ENCODE data around the gene PCSK6.

GRCh38 chr15:101448336-101448735, 41.2 kb downstream of the PCSK6 start:
- TF ChIP-seq CTCF (IDR thresholded peaks at IDR 0.05) = no peak
- no peak for TF ChIP-seq SIN3A (IDR thresholded peaks at IDR 0.05; ENCODE audit: borderline replicate concordance, insufficient read depth, low read depth, low read length)
- no peak for TF ChIP-seq POLR2AphosphoS5 (IDR thresholded peaks at IDR 0.05; ENCODE audit: low read depth, low read length)

Data from Panc1 (cell line).